HG02678 (cell line): ENCODE measurements around the gene BMP3.

Experiments used
- ATAC-seq: cut with Tn5 transposase; IDR thresholded peaks from one replicate; pipeline ENCODE4 v1.9.1; 2021; ENCODE audit warnings: mild to moderate bottlenecking, moderate library complexity; ENCODE audit not compliant: unreplicated experiment

BMP3 gene

DNA sequence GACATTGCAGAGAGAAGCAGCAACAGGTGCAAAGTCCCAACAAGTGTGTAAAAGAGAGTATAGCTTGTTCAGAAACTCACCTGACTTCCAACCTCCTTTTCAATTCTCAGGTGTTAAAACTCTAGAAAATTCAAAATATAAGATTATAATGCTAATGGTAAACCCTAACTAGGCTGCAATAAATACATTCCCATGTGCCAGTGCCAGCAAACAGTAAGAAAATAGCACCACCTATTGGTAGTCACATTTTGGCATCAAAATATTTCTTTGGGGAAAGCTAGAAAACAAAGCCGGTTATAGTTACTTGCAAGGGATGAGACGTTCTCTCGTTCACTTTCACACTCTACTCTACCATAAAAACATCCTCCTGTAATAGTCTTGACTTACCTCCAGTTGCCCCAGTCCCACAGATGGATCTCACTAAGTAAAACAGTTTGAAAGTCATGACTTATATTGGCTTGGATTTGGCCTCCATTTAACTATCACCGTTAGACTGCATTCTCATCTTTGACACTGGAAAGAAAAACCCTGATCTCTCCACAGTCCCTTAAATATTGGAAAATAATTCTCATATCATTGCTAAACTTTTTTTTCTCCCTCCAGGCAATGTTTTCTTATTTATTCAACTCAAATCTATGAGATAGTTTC lies 9.6 kb downstream of the BMP3 start:
- ATAC-seq = no peak

DNA sequence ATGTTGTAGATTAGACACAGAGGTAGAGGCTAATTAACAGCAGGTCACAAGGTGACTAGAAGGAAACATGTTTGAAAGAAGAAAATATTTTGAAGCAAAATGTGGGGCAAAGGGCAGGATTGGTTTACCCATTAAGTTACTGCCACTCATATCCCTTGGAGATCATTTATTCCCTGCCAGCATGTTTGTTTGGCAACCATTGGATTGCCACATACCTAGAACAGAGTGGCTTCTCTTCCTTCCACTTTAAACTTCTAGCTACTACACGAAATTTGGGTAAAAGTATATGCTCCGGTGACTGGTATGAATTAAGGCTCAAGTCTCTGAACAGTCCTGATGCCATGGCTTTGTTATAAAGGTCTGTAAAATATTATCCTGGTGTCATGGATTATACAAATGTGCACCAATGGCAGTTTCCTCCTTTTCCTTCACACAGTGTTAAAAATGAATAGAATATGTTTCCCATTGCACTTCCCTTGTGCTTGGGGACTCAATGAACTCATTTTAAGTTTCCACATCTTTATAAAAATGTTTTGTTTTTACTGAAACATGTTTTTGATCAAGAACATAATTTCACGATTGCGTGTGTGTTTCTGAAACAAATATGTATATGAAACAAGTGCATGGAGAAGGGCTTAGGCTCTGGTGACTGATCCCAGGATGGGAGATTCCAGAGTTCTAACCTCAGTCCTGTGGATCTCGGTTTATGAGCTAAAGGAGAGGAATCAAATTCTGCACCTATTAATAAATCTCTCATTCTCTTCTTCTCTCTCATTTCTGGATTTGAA lies 12.3 kb downstream of the BMP3 start:
- ATAC-seq = no peak

DNA sequence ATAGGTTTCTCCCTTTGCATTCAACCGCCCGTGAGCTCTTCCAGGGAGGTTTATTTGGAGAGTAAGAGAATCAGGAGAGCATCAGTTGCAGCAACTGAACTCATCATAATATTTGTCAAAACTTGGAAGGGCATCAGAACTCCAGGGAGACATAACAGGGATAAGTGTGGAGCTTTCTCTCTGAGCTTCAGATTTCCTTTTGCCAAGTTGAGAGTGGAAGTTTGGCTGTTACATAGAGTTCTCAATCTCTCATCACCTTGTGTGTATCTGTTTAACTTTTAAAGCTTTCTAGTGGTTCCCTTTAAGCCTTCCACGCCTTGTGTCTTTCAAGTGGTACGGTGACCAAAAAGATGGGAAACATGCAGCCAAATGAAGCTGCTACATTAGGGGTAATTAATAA lies 18.8 kb downstream of the BMP3 start:
- ATAC-seq = no peak

DNA sequence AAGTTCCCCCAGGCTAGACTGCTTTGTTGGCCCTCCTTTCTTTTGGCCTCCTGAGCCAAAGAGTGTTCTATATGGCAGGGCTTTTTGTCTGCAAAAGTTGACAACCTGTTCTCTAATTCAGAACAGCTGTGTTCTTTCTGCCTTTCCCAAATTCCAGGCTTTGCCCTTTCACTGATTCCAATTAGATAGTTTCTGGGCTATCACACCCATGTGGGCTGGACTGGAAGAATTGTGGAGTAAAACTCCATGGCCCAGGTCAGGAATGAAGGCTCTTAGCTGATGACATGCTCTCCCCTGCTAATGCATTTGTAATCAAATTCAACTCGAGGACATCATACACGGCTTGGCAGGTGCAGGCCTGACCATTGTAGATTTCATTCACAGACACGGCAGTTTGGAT lies 19.4 kb downstream of the BMP3 start:
- no peak for ATAC-seq

DNA sequence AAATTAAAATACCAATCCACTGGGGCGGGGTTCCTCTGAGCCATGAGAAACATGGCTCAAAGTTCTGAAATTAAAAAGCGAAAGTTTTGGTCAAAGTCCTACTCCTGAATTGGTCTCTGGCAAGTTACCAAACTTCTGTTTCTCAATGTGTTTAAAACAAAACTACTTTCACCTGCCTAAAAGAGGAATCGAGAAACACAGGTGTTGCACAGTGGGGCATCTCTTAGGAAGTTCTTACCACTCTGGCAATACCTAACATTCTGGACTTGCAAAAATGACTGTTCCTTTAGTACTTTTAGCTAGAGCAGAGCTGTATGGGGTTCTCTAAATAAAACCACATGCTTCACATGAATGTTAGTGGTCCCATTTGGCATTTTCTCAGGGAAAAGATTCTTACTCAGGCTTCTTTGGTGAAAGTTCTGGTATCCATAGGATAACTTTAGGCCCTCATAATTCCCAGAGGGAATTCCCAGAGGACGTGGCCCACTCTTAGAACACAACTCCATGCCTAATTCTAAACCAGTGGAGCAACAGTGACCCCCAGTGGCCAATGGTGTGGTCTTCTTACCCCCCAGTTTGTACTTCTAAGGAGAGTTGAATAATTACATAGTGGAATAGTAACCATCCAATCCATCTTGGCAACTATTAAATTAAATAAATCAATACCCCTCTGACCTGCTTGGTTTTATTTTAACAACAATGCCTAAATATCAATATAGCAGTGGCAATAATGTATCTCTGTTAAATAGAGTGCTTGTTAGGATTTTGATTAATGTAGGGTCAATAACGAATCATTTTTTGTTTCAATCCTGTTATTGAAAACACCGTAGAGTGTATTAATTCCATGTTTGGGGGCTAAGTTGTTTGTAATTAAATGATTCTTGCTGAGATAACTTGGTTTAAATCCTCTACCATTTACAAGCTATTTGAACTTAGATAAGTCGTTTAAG lies 21.9 kb downstream of the BMP3 start:
- peak; percentile 98 for ATAC-seq

DNA sequence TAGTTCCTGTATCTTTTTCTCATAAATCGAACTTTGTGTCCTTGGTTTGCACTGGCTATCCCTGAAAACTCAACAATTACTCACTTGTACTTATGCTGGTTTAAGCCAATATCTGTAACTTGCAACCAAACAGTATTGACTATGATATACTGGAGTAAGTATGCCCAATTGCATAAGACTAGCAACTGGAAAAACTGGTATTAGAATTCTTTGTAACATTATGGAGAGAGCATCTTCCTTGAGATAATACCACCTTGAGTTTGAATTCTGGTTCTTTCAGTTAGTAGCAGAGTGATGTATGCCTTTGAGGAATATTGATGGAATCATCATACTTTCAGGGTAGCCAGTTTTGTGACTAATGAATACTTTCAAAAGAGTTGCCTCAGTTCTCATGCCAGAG lies 28.1 kb downstream of the BMP3 start:
- ATAC-seq = no peak

DNA sequence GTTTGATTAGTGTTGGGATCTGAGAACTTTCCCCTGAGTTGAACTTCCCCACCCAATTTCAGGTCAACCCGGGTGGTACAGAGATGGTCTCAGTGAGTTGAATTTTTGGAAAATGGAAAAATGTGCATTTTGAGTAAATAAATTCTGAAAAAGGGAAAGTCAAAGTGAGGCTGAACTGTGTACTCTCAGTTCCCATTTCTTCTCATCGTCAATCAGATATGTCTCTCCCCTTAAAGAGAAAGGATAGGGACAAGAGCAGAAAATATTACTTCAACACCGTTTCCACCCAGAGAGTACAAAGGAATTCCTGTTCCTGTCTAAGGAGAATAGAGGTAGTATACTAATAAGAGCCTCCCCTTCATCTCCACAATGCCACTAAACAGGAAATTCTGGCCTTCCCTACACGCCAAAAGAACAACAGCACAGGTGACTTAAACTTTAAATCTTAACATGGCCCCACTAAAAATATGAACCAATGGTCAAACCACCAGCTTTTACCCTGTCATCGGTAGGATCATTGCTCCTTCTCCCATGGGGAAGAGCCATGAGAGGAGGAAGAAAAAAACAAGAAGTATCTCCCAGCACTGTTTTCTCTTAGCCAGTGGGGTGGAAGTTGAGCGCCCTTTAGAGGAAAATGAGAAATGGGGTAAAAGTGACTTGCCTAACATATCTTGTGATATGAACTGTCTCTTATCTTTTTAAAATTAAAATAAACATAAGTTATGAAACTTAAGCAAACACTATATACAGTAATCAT lies 30.3 kb downstream of the BMP3 start:
- ATAC-seq = no peak

DNA sequence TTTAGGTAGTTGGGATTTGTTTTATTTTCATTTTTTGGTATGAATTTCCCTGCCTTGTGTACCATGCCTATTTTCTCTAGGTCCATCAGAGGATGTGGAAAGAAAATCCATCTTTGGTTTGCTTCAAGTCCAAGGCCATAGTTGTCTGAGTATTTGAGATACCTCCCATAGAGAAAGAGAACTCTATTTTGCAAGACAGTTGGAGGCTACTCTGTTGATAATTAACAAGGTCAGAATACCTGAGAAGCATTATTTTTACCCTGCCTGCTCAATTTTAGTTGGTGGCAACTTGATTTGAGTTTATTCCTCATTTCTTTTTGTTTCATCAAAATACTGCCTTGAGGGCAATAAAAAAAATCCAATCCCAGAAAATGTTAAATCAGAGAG lies 30.8 kb downstream of the BMP3 start:
- ATAC-seq = no peak

DNA sequence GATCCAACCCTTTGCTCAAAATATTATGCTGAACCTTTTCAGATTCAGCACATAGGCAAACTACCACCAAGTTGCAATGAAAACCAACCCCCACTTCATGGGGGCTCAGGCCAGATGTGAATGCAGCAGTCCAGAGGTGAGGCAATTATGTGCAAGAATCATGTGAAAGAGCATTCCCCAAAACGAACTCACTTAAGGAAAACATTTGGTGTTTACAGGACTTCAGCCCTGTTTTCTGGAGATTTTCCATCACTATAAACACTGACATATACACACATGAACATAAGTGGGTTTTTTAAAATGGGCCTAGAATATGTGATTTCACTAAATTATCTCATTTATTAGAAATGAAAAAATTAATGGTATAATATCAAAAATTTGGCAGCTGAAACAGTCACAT lies 31.5 kb downstream of the BMP3 start:
- no peak for ATAC-seq

DNA sequence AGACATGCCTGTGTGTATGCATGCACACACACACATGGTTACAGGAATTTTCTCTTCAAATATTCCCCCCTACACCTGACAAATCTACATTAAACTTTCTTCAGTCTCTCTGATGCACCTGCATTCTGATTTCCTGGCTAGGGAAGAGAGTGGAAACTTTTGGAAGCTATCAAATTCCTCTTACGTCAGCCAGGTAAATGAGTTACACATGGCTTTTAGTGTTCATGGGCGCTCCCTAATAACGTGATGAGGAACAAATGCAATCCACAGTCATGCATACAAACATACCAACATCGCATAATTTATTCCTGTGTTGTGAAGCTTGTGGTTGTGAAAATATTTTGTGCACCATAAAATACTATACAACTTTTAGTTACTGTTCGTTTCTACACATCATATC lies 34.9 kb downstream of the BMP3 start:
- ATAC-seq = no peak

DNA sequence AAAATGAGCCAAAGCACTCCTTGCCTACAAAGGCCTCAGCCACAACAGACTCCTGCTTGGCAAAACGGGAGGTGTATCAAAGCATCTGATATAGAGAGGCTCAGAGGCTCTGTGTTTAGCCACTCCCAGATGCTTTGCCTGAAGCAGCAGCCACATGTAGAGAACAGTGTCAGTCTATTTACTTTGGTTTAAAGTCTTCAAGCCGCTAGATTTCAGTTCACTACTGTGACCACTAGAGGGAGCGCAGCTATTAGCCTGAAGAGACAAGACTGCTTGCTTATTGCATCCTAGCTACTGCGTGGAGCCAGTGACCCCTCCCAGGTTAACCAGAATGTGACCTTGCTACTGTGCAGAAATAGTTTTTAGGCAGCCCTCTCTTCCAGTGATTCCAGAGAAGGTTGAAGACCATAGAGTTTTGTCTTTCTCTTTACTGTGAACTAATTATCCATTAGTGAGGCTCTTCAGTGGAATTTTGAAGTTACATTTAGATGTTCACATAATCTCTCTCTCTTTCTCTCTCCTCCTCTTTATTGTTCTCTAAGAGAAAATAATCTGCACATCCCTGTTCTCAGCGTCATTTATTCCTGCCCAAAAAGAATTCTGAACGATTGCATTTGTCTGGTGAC lies 39.3 kb downstream of the BMP3 start:
- ATAC-seq = peak; percentile 99

DNA sequence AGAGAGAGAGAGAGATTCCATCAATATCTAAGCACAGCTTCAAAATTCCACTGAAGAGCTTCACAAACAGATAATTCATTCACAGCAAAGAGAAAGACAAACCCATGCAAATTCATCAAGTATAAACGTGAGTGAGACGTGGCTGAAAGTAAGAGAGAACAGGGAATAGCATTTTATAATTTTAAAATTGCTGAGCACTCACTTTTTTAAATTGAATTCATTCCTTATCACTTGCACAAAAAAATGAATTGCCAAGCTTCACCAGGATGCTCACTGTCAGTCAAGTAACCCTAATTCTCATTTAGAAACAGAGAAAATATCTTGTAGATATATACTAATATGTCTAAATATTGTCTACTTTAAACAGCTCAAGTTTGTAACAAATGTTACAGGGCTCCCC lies 40.5 kb downstream of the BMP3 start:
- no peak for ATAC-seq

DNA sequence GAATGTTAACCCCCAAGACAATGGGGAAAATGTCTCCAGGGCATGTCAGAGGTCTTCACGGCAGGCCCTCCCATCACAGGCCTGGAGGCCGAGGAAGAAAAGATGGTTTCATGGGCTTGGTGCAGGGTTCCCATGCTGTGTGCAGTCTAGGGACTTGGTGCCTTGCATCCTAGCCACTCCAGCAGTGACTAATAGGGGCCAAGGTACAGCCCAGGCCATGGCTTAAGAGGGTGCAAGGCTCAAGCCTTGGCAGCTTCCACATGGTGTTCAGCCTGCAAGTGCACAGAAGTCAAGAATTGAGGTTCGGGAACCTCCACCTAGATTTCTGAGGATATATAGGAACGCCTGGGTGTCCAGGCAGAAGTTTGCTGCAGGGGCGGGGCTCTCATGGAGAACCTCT lies 50.6 kb downstream of the BMP3 start:
- no peak for ATAC-seq

DNA sequence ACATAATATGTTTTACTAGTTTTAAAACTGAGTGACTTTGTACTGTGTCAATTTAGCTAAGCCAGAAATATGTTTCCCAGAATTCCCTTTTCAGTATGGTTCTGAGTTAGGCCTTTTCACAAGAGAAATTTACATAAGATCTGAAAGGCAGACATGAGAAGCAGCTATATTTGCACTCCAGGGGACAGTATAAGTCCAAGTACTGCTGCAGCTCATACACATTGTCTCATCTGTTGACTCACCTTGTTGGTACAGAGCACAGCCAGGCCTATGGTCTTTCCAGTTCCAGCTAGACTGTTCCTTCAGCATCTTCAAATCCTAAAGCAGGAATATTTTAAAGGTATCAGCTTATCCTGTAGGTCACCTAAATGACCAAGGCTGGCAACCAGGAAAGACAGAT lies 53.5 kb downstream of the BMP3 start:
- ATAC-seq = no peak

DNA sequence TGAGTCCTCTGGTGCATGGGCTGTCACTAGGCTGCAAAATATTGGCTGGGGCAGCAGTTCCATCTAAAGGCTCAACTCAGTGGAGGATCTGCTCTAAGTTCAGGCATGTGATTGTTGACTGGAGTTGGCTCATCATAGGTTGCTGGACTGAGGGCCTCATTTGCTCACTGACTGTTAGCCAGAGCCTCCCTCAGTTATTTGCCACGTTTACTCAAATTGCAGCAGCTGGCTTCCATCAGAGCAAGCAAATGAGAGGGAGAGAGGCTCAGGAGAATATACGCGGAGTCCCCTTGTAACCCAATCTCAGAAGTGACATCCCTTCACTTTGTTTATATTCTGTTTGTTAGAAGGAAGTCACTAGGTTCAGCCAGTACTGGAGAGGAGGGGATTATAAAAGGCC lies 54.1 kb downstream of the BMP3 start:
- no peak for ATAC-seq

DNA sequence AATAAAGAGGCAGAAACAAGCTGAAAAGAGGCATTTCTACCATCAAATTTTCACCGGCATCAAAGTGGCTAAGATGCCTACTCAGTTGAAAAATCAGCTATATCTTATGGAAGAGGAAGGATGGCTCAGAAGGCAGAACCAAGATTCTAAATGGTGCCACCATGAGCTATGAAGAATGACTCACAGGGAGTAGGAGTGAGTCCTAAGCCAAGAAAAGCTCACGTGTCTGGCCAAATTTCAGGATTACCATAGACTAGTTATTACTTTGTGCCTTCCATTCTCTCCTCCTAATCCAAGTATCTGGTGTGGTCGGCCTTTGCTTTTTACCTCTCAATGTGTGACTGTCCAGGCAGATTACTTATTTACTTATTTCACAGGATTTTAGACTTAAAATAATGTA lies 54.8 kb downstream of the BMP3 start:
- ATAC-seq = no peak

DNA sequence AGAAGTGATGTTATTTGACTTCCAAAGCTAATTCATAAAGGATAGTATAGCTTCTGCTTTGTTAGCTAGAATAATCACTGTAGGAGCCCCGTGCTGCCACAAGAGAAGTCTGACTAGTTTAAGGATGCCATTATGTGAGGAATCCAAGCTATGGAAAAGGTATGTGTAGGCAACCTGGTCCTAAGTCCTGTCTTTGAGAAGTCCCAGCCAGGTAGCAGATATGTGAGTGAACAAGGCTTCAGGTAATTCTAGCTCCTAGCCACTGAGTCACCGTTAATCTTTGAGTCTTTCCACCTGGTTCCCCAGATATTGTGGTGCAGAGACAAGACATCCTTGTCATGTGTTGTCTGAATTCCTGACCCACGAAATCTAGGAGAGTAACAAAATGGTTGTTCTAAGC lies 55.5 kb downstream of the BMP3 start:
- no peak for ATAC-seq

DNA sequence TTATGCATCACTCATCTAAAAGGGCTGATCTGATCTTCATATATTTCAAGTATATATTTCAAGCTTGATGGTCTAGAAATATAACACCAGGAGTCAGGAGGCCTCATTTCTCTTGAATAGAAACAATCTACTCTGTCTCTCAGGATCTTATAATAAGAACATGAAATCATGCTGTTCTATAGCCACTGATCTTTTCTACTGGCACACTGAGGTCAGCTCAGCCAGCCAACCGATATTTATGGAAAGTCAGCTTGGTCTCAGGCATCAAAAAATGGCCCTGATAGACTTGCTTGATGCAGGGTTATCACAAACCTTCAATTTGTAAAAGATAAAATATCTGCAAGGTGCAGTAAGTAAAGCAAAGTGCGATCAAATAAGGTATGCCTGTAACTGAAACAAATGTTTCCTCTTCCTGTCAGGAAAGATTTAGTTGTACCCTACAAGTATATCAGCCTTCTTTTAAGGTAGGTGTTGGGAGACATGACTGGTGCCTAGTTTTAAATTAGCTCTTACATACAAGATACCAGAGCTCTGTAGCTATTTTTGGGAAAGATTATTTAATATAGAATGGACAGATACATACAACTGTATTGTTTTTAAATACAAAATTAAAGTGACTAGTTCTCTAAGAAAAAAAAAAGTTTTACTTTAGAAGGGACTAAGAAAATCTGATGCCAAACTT lies 63.4 kb downstream of the BMP3 start:
- ATAC-seq = no peak

DNA sequence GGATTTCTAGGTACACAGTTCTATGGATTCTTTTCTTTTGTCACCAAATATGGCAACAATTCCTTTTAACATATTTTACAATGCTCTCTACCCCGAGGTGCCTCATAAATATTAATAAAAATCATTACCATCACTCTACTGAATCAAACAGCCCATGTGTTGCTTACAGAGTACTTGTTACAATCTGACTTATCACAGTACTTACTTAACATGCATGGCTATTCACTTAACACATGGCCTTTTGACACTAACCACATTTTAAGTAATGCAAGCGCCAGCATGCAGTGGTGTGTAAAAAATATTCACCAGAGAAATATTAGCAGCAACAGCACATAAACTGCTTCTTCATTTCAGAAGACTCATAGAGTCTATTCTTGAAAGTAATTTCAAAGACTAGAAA lies 64.9 kb downstream of the BMP3 start:
- no peak for ATAC-seq

DNA sequence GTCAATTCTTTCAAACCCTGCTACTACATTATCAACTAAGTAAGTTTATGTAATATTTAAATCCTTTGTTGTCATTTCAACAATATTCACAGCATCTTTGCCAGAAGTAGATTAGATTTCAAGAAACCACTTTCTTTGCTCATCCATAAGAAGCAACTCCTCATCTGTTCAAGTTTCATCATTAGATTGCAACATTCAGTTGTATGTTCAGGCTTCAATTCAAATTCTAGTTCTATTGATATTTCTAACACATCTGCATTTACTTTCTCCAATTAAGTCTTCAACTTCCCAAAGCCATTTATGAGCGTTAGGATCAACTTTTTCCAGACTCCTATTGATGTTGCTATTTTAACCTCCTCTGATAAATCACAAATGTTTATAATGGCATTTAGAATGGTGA lies 66.1 kb downstream of the BMP3 start:
- no peak for ATAC-seq
